ENCODE data around the gene RSL1D1.

DNA sequence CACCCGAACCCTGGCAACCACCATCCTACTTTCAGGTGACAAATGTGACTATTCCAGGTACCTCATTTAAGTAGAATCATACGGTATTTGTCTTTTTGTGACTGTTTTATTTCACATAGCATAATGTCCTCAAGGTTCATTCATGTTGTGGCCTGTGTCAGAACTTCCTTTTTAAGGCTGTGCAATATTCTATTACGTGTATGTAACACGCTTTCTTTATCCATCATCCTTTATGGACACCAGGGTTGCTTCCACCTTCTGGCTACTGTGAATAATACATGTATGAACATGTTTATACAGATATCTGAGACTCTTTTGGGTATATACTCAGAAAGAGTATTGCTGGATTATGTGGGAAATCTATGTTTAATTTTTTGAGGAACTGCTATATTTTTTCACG lies 28.7 kb upstream of the RSL1D1 start:
- TF ChIP-seq, protein P1, sequence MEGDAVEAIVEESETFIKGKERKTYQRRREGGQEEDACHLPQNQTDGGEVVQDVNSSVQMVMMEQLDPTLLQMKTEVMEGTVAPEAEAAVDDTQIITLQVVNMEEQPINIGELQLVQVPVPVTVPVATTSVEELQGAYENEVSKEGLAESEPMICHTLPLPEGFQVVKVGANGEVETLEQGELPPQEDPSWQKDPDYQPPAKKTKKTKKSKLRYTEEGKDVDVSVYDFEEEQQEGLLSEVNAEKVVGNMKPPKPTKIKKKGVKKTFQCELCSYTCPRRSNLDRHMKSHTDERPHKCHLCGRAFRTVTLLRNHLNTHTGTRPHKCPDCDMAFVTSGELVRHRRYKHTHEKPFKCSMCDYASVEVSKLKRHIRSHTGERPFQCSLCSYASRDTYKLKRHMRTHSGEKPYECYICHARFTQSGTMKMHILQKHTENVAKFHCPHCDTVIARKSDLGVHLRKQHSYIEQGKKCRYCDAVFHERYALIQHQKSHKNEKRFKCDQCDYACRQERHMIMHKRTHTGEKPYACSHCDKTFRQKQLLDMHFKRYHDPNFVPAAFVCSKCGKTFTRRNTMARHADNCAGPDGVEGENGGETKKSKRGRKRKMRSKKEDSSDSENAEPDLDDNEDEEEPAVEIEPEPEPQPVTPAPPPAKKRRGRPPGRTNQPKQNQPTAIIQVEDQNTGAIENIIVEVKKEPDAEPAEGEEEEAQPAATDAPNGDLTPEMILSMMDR (IDR thresholded peaks at IDR 0.05; ENCODE audit: borderline replicate concordance, extremely low read depth, low read length, poor library complexity, severe bottlenecking) = peak; percentile 4
- TF ChIP-seq EZH2 (IDR thresholded peaks at IDR 0.05; ENCODE audit: borderline replicate concordance, low read depth, low read length, severe bottlenecking) = no peak
